Gastrocnemius medialis (tissue), 4 donors: Measurements from ENCODE around the gene APC2. TPM values are rescaled to one million over a fixed set of nuclear protein-coding genes. Genes with fewer than 3 reads are reported as not detected.

Experiments used
- ATAC-seq, 2 donors: fragments of 150-250 bp; one replicate each; pipeline ENCODE4 v1.9.1; 2016
- DNase-seq, 2 donors: peaks; one replicate each; pipeline ENCODE4 v3.0.0-alpha.2; 2019
- H3K27ac ChIP-seq, 4 donors: fragments of 200-600 bp; sonication (generic); 1 replicate in 1 of 4; 2 replicates in 3 of 4; pipeline ENCODE4 v1.5.1; 2016 to 2018; ENCODE audit warnings: mild to moderate bottlenecking in 2 of 4, moderate library complexity in 1 of 4
- H3K27me3 ChIP-seq, 3 donors: fragments of 200-600 bp; sonication (generic) in 2 of 3; 1 replicate in 1 of 3; 2 replicates in 2 of 3; pipeline versions ENCODE4 v1.5.1 to v1.6.0; 2016 to 2019; ENCODE audit warnings: mild to moderate bottlenecking in 1 of 3, moderate library complexity in 1 of 3
- H3K36me3 ChIP-seq, 2 donors: fragments of 200-600 bp; sonication (generic) in 1 of 2; one replicate each; pipeline ENCODE4 v1.5.1; 2017 to 2018
- H3K4me1 ChIP-seq, 2 donors: fragments of 200-600 bp; sonication (generic) in 1 of 2; one replicate each; pipeline ENCODE4 v1.5.1; 2016 to 2017; ENCODE audit warnings: mild to moderate bottlenecking in 2 of 2
- H3K4me3 ChIP-seq, 4 donors: fragments of 200-600 bp; sonication (generic) in 3 of 4; 1 replicate in 1 of 4; 2 replicates in 3 of 4; pipeline ENCODE4 v1.5.1; 2016 to 2019; ENCODE audit warnings: mild to moderate bottlenecking in 2 of 4
- H3K9me3 ChIP-seq, 3 donors: fragments of 200-600 bp; sonication (generic) in 2 of 3; 1 replicate in 1 of 3; 2 replicates in 2 of 3; pipeline ENCODE4 v1.5.1; 2016 to 2019
- CTCF ChIP-seq, 5 experiments: fragments of 450-650 bp in 3 of 5; fragments of 200-600 bp in 2 of 5; sonication (generic) in 2 of 5; IDR thresholded peaks in 4 of 5; conservative IDR thresholded peaks in 1 of 5; 1 replicate in 4 of 5; 2 replicates in 1 of 5; pipeline ENCODE4 v1.5.1; 2016 to 2019; ENCODE audit warnings: antibody characterized with exemption in 5 of 5, mild to moderate bottlenecking in 3 of 5, moderate library complexity in 3 of 5
- POLR2A ChIP-seq, 2 donors: fragments of 450-650 bp; IDR thresholded peaks; one replicate each; pipeline ENCODE4 v1.6.1; 2017; ENCODE audit warnings: antibody characterized with exemption in 2 of 2, mild to moderate bottlenecking in 2 of 2, moderate library complexity in 2 of 2
- in situ Hi-C, 4 donors: fragments of 200-750 bp; cut with MboI; loops; one replicate each; pipeline versions ENCODE4 v1.15.0 to v1.8.0; 2017; ENCODE audit warnings: low sequenced_read_pairs in 4 of 4
- intact Hi-C: fragments of 100-400 bp; cut with DNase I; formaldehyde crosslinking; loops from one replicate; pipeline ENCODE4 v1.15.1; 2023; ENCODE audit warnings: low total_unique reads
- total RNA-seq, 4 donors: library from RNA; depleted of rRNA; stranded (reverse); fragments of >200 nt; gene quantifications; one replicate each; pipeline versions ENCODE4 v1.1.0 to v1.2.3, GENCODE V29; 2016

The APC2 gene
- total RNA-seq, 4 donors from 2014 or later: 0.04 TPM; not detected in 3

DNA sequence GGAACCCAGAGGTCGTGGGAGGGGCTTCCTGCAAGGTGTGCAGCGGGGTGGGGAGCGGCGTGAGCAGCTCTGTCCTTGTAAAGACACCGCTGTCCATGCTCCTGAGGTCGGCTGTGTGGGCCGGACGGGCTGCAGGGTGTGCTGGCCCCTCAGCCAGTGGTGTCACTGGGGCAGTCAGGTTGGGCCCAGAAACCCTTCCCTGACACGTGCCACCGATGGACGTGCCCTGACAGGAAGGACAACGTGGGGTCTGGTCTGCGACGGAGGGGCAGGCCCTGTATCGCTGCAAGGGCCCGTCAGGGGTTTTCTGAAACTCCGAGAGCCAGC lies 15.9 kb upstream of the APC2 start:
- no peak for DNase-seq
- intact Hi-C loops: no loop called here
- H3K36me3 ChIP-seq: peaks cover 2 to 61% of the 10 kb centered on the region in 2 donors

DNA sequence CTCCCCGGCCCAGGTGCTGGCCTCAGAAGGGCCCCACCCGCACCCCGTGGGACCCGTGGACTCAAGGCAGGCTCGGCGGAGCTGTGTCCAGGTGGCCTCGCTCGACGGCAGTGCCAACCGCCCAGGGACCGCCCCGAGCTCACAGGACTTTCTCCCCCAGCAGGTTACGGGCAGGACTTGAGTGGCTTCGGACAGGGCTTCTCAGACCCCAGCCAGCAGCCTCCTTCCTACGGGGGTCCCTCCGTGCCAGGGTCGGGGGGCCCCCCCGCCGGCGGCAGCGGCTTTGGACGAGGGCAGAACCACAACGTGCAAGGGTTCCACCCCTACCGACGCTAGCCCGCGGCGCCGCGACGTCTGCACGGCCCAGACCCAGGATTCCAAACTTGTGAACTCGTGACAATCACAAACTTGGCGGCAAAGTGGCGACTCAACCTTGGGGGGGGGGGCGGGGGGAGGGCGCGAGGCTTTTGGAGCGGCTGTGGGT lies 15.3 kb upstream of the APC2 start:
- no peak overlapping the region for H3K27ac ChIP-seq
- ATAC-seq (no peak), DNase-seq (no peak)
- H3K4me1 ChIP-seq: peaks cover 13 to 24% of the 10 kb centered on the region in 2 donors
- peaks cover 2 to 59% of the 10 kb centered on the region in 2 donors for H3K36me3 ChIP-seq
- H3K9me3 ChIP-seq: no peaks in the 10 kb centered on the region
- in situ Hi-C loops: no loop called here
- TF ChIP-seq POLR2A (IDR thresholded peaks at IDR 0.05): no peak
- TF ChIP-seq CTCF (IDR thresholded peaks at IDR 0.05 in 4 of 5, conservative IDR thresholded peaks at IDR 0.05 in 1 of 5): no peak
- intact Hi-C loops: no loop called here
- no peak overlapping the region for H3K4me3 ChIP-seq
- H3K27me3 ChIP-seq: no peaks in the 10 kb centered on the region

More for the DNA sequence above, 15.9 kb upstream of the APC2 start:
- H3K4me3 ChIP-seq: no peak overlapping the region
- H3K9me3 ChIP-seq: no peaks in the 10 kb centered on the region
- no peak for TF ChIP-seq CTCF (IDR thresholded peaks at IDR 0.05 in 4 of 5, conservative IDR thresholded peaks at IDR 0.05 in 1 of 5)
- in situ Hi-C loops: no loop called here
- peaks cover 7 to 18% of the 10 kb centered on the region in 2 donors for H3K4me1 ChIP-seq
- no peak for ATAC-seq
- no peak overlapping the region for H3K27ac ChIP-seq
- H3K27me3 ChIP-seq: no peaks in the 10 kb centered on the region

- in situ Hi-C loops: no loop called here
- intact Hi-C loops: no loop called here
- ATAC-seq (no peak), DNase-seq (no peak)
- Histone ChIP-seq H3K36me3 (peaks cover 2 to 59% of the 10 kb centered on the region in 2 donors), H3K4me1 (peaks cover 14 to 29% of the 10 kb centered on the region in 2 donors), H3K4me3 (no peak overlapping the region), H3K27ac (peak overlapping the region in 1 of 4 donors; percentile 21), H3K27me3 (no peaks in the 10 kb centered on the region), H3K9me3 (no peaks in the 10 kb centered on the region)
- TF ChIP-seq POLR2A (IDR thresholded peaks at IDR 0.05): no peak
Observed at GRCh38 chr19:1435378-1435989, 14.4 kb upstream of the APC2 start.

- Histone ChIP-seq H3K27me3 (no peaks in the 10 kb centered on the region), H3K4me3 (peak overlapping the region in 3 of 4 donors; percentile 81 to 88 (median 87)), H3K4me1 (peaks cover 14 to 29% of the 10 kb centered on the region in 2 donors), H3K9me3 (no peaks in the 10 kb centered on the region), H3K27ac (peak overlapping the region in 2 of 4 donors; percentile 86 to 87), H3K36me3 (peaks cover 2 to 57% of the 10 kb centered on the region in 2 donors)
- DNase-seq (no peak), ATAC-seq (no peak)
- in situ Hi-C loops: no loop called here
- TF ChIP-seq CTCF (IDR thresholded peaks at IDR 0.05 in 4 of 5, conservative IDR thresholded peaks at IDR 0.05 in 1 of 5) (no peak), POLR2A (IDR thresholded peaks at IDR 0.05) (no peak)
- intact Hi-C loops: loop anchor here (1.0 to 2.0 kb wide), 3 partner anchors 19 to 42 kb away; partner anchors contain the start of genes C19orf25 and DAZAP1
Observed at GRCh38 chr19:1437609-1438008, 12.3 kb upstream of the APC2 start.

DNA sequence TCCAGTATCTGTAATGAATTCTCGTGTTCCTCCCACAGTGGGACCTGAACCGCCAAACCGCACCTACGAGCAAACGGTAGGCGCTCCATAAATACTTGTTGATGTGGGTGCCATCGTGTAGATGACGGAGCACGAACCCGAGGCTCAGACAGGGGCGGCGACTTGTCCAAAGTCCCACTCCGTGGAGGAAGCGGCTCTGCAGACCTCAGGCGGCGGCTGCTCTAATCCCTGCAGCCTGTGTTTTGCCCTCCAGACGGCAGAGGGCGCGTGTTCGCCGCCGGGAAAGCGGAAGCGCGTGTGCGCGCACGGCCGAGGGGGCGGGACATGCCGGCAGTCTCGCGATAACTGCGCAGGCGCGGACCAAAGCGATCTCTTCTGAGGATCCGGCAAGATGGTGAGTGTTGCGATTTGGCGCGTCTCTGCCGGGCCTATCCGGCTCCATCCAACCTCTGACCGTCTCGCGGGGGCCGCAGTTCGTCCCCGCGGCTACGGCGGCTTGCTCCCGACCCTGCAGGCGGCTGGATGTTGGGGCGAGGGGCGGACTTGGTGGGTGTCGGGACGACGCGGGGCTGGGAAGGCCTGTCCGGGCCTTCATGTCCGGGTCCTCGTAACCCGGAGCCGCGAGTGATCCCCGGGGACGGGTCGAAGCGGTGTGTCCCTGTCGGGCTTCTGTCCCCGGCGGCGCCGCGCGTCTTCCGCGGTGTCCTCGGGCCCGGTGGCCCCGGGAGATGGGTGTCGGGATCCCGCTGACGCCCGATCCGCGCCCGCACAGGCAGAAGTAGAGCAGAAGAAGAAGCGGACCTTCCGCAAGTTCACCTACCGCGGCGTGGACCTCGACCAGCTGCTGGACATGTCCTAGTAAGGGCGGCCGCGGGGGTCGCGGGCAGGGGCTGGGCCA lies 11.6 kb upstream of the APC2 start, which contains the start of gene RPS15:
Gene RPS15, plus strand, starts transcription at position 362 of the 898 bp plus-strand sequence. Its CDS starts 30 bp downstream, at position 392.
- Histone ChIP-seq H3K4me1 (peaks cover 14 to 29% of the 10 kb centered on the region in 2 donors), H3K27ac (peak within 1 kb of the TSS; percentile 86 to 92 (median 88)), H3K27me3 (no peaks in the 10 kb centered on the region), H3K4me3 (peak within 1 kb of the TSS; percentile 81 to 98 (median 88)), H3K36me3 (peaks cover 2 to 51% of the 10 kb centered on the region in 2 donors), H3K9me3 (no peaks in the 10 kb centered on the region)
- in situ Hi-C loops (no loop called here), intact Hi-C loops (loop anchor here (1.0 to 2.0 kb wide), 3 partner anchors 19 to 41 kb away; partner anchors contain the start of genes C19orf25 and DAZAP1)
- TF ChIP-seq POLR2A (IDR thresholded peaks at IDR 0.05) (peak; percentile 92 to 96), CTCF (IDR thresholded peaks at IDR 0.05 in 4 of 5, conservative IDR thresholded peaks at IDR 0.05 in 1 of 5) (peak; percentile 89 to 97 (median 95))
- peak; percentile 88 to 92 for DNase-seq
- ATAC-seq: peak; percentile 90 to 94
